Measurements from ENCODE around the gene MCOLN3.

DNA sequence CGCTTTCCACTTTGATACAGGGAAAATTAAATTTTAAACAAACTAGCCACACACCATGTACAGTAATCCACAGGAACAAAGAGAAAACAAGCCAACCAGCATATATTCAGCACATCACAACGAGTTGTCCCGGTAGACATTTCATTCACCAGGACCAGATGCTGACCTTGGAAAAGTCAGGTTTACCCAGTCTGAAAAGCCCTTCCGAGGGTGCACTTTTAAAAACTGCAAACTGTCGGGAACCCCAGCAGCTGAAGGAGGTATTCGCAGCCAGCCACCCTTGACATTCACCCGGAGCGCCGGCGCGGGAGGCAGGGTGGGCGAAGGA, 1.2 kb downstream of the MCOLN3 start:
- TF ChIP-seq, protein P1, sequence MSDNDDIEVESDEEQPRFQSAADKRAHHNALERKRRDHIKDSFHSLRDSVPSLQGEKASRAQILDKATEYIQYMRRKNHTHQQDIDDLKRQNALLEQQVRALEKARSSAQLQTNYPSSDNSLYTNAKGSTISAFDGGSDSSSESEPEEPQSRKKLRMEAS (IDR thresholded peaks at IDR 0.05) = no peak
- TF ChIP-seq JUND (IDR thresholded peaks at IDR 0.05) = no peak
- TF ChIP-seq, protein P2, sequence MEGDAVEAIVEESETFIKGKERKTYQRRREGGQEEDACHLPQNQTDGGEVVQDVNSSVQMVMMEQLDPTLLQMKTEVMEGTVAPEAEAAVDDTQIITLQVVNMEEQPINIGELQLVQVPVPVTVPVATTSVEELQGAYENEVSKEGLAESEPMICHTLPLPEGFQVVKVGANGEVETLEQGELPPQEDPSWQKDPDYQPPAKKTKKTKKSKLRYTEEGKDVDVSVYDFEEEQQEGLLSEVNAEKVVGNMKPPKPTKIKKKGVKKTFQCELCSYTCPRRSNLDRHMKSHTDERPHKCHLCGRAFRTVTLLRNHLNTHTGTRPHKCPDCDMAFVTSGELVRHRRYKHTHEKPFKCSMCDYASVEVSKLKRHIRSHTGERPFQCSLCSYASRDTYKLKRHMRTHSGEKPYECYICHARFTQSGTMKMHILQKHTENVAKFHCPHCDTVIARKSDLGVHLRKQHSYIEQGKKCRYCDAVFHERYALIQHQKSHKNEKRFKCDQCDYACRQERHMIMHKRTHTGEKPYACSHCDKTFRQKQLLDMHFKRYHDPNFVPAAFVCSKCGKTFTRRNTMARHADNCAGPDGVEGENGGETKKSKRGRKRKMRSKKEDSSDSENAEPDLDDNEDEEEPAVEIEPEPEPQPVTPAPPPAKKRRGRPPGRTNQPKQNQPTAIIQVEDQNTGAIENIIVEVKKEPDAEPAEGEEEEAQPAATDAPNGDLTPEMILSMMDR (IDR thresholded peaks at IDR 0.05; ENCODE audit: low read depth, low read length, missing input control) = no peak
